Spleen (tissue), 11 donors: Measurements from ENCODE around the gene DSCAML1. TPM values are rescaled to one million over a fixed set of nuclear protein-coding genes. Genes with fewer than 3 reads are reported as not detected.

Experiments used
- DNase-seq: peaks from one replicate; pipeline ENCODE4 v3.0.0-alpha.2; 2020
- H3K27ac ChIP-seq, 8 donors: fragments of 200-600 bp; sonication (generic) in 7 of 8; 1 replicate in 4 of 8; 2 replicates in 4 of 8; pipeline versions ENCODE4 v1.5.0 to v1.8.0; 2016 to 2021; ENCODE audit warnings: inconsistent platforms in 4 of 8, mild to moderate bottlenecking in 4 of 8, moderate library complexity in 1 of 8
- H3K27me3 ChIP-seq, 7 donors: fragments of 200-600 bp; sonication (generic) in 6 of 7; replicated peaks in 1 of 7; 1 replicate in 4 of 7; 2 replicates in 3 of 7; pipeline versions ENCODE4 v1.5.0 to v1.8.0; 2016 to 2021; ENCODE audit warnings: inconsistent platforms in 3 of 7, mild to moderate bottlenecking in 1 of 7
- H3K36me3 ChIP-seq, 6 donors: fragments of 200-600 bp; sonication (generic) in 5 of 6; 1 replicate in 4 of 6; 2 replicates in 2 of 6; pipeline versions ENCODE4 v1.5.0 to v1.8.0; 2016 to 2021; ENCODE audit warnings: inconsistent platforms in 2 of 6
- H3K4me1 ChIP-seq, 6 donors: fragments of 200-600 bp; sonication (generic) in 5 of 6; 1 replicate in 3 of 6; 2 replicates in 3 of 6; pipeline versions ENCODE4 v1.5.0 to v1.8.0; 2016 to 2021; ENCODE audit warnings: inconsistent platforms in 3 of 6
- H3K4me3 ChIP-seq, 8 donors: fragments of 200-600 bp; sonication (generic) in 7 of 8; 1 replicate in 4 of 8; 2 replicates in 4 of 8; pipeline versions ENCODE4 v1.5.0 to v1.8.0; 2016 to 2021; ENCODE audit warnings: inconsistent platforms in 4 of 8, mild to moderate bottlenecking in 4 of 8, moderate library complexity in 2 of 8
- H3K9me3 ChIP-seq, 8 donors: fragments of 200-600 bp; sonication (generic) in 7 of 8; 1 replicate in 4 of 8; 2 replicates in 4 of 8; pipeline versions ENCODE4 v1.5.0 to v1.8.0; 2016 to 2021; ENCODE audit warnings: inconsistent platforms in 4 of 8
- POLR2A ChIP-seq, 3 donors: fragments of 450-650 bp; IDR thresholded peaks; one replicate each; pipeline ENCODE4 v1.5.1; 2017; ENCODE audit warnings: antibody characterized with exemption in 3 of 3, mild to moderate bottlenecking in 1 of 3
- POLR2AphosphoS5 ChIP-seq, 3 donors: sonication (generic); formaldehyde crosslinking; IDR thresholded peaks; one replicate each; pipeline ENCODE4 v1.5.1; 2017; ENCODE audit warnings: antibody characterized with exemption in 3 of 3
- WGBS, 5 donors: extraction: QIAGEN DNeasy Blood & Tissue Kit in 3 of 5; methylation state at CpG; one replicate each; pipeline versions ENCODE4 v1.1.5 to v1.1.7; 2013 to 2018; 5-methylcytosine and 5-hydroxymethylcytosine counted together
- intact Hi-C: fragments of 100-400 bp; cut with DNase I; formaldehyde crosslinking; loops from one replicate; pipeline ENCODE4 v1.15.0; 2023; ENCODE audit warnings: low total_unique reads
- polyA plus RNA-seq, 3 donors: library from polyadenylated mRNA; stranded (reverse); fragments of 200-250 nt; gene quantifications; one replicate each; pipeline ENCODE4 v1.2.1, GENCODE V29; 2013
- total RNA-seq, 7 donors: library from RNA; depleted of rRNA in 3 of 7; stranded (reverse); fragments of >200 nt in 3 of 7; fragmentation: NEBNext Ultra II Directional in 4 of 7; extraction: Animal tissue kit (Norgen Biotek cat#: 25700) in 4 of 7; gene quantifications; one replicate each; pipeline versions ENCODE4 v1.1.0 to v1.2.1, GENCODE V29; 2016 to 2021
- TF ChIP-seq, protein P1 (sequence below), 11 experiments: fragments of 200-600 bp in 7 of 11; fragments of 450-650 bp in 4 of 11; sonication (generic) in 4 of 11; IDR thresholded peaks in 8 of 11; conservative IDR thresholded peaks in 3 of 11; 1 replicate in 7 of 11; 2 replicates in 4 of 11; pipeline versions ENCODE4 v1.4.0 to v1.8.0; 2016 to 2021; ENCODE audit warnings: antibody characterized with exemption in 11 of 11, inconsistent platforms in 4 of 11, mild to moderate bottlenecking in 1 of 11
- donor health status: healthy with polysubstance abuse.
- donor health status: DM: no; HTN: no; CAD: no; lungs with moderate emphysema.
- donor health status: DM: no; HTN: no; CAD: no.
- donor health status: Bipolar disorder and iron deficiency.
- donor health status: healthy.
- donor health status: DM: no; HTN: no; CAD: no.
- donor health status: DM: yes; HTN: yes; CAD: no.

Gene DSCAML1
- total and polyA plus RNA-seq, 10 donors = 0.07 to 10.7 (median 2.3) TPM

DNA sequence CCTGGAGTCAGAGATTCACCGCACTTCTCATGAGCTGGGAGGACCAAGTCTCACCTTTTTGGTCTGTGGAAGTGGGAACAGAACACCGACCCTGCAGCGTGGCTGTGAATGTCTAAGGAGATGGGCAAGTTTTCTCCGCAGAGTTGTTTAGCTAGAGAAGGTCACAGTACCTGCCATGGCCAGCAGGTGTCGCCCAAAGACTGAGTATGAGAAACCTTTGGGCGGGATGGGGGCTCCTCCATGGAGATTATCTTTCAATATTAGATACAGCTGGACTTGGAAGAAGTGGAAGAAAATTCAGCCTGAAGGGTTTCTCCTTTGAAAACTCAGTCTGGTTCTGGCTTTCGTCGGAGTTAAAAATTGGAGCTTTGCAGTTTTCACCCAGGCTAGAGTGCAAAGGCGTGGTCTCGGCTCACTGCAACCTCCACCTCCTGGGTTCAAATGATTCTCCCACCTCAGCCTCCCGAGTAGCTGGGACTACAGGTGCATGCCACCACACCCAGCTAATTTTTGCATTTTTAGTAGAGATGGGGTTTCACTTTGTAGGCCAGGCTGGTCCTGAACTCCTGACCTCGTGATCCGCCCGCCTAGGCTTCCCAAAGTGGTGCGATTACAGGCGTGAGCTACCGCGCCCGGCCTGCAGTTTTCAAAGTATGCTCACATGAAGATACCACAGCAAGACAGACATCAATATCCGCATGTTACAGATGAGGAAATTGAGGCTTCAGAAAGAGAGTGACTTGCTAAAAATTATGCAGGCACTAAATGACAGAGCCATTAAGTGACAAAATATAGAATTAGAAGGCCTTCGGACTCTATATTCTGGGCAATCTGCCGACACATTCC is 10.7 kb upstream of the DSCAML1 start:
- peaks cover 4 to 30% (median 16%) of the 10 kb centered on the region in 6 donors for H3K4me1 ChIP-seq
- no peak overlapping the region for H3K4me3 ChIP-seq
- TF ChIP-seq POLR2A (IDR thresholded peaks at IDR 0.05) (no peak), POLR2AphosphoS5 (IDR thresholded peaks at IDR 0.05) (no peak)
- TF ChIP-seq, protein P1, sequence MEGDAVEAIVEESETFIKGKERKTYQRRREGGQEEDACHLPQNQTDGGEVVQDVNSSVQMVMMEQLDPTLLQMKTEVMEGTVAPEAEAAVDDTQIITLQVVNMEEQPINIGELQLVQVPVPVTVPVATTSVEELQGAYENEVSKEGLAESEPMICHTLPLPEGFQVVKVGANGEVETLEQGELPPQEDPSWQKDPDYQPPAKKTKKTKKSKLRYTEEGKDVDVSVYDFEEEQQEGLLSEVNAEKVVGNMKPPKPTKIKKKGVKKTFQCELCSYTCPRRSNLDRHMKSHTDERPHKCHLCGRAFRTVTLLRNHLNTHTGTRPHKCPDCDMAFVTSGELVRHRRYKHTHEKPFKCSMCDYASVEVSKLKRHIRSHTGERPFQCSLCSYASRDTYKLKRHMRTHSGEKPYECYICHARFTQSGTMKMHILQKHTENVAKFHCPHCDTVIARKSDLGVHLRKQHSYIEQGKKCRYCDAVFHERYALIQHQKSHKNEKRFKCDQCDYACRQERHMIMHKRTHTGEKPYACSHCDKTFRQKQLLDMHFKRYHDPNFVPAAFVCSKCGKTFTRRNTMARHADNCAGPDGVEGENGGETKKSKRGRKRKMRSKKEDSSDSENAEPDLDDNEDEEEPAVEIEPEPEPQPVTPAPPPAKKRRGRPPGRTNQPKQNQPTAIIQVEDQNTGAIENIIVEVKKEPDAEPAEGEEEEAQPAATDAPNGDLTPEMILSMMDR (IDR thresholded peaks at IDR 0.05 in 8 of 11, conservative IDR thresholded peaks at IDR 0.05 in 3 of 11) = peak; percentile 86 to 93 (median 91)
- intact Hi-C loops = loop anchor here (5.0 to 10.0 kb wide), 2 partner anchors 140 to 247 kb away; no protein-coding TSS in a partner anchor
- no peak overlapping the region for H3K27ac ChIP-seq
- peak; percentile 91 for DNase-seq
- H3K36me3 ChIP-seq = peaks cover 0 to 5% (median 0%) of the 10 kb centered on the region in 6 donors
- 53 to 63% (median 58%) methylated on average over 20 to 22 of the region's 22 CpGs for WGBS, 5 donors
- H3K9me3 ChIP-seq = no peaks in the 10 kb centered on the region
- H3K27me3 ChIP-seq = peaks cover 0 to 7% (median 0%) of the 10 kb centered on the region in 7 donors

DNA sequence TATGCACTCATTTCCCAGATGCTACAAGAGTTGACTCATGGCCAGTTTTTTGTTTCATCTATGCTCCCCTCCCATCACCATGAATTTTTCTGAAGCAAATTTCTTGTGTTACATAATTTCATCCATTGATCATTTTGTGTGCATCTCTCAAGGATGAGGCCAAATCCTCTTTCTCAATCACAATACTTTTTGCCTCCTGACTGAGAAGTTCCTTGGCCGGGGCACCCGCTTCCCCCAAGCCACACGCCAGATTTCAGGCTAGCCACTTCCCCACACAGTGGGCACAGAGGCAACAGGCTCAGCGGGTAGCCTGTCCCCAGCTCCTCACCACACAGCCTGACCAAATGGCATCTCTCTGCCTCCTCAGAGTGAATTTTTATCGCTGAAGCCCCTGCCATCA is 9.8 kb upstream of the DSCAML1 start:
- TF ChIP-seq, protein P1 (IDR thresholded peaks at IDR 0.05 in 8 of 11, conservative IDR thresholded peaks at IDR 0.05 in 3 of 11) = no peak
- TF ChIP-seq POLR2AphosphoS5 (IDR thresholded peaks at IDR 0.05) = no peak
- TF ChIP-seq POLR2A (IDR thresholded peaks at IDR 0.05) = no peak
- Histone ChIP-seq H3K27me3 (peaks cover 0 to 7% (median 0%) of the 10 kb centered on the region in 7 donors), H3K36me3 (peaks cover 0 to 5% (median 0%) of the 10 kb centered on the region in 6 donors), H3K4me3 (no peak overlapping the region), H3K4me1 (peaks cover 4 to 30% (median 16%) of the 10 kb centered on the region in 6 donors), H3K27ac (no peak overlapping the region), H3K9me3 (no peaks in the 10 kb centered on the region)
- 45 to 68% (median 54%) methylated on average over 5 of the region's 5 CpGs for WGBS, 5 donors
- peak; percentile 65 for DNase-seq
- intact Hi-C loops = loop anchor here (5.0 to 10.0 kb wide), 2 partner anchors 140 to 248 kb away; no protein-coding TSS in a partner anchor

DNA sequence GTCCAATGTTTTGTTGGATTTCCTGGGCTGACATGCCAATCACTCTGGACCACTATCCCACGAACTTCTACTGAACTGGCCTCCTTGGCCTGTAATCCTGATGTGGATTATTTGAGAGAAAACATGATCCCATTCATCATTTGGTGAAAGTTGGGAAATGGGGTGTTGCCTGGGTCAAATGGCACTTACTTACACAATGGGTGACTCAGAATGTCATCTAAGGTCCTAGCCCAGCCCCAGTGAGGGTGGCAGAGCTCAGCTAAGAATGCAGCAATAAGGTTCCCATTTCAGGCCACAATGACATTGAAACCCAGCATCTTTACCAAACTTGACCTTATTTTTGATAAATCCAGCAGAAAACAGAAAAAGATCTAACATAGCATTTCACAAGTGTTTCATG is 8.0 kb upstream of the DSCAML1 start:
- H3K4me1 ChIP-seq = peaks cover 4 to 30% (median 16%) of the 10 kb centered on the region in 6 donors
- 38 to 69% (median 54%) methylated on average over 1 of the region's 1 CpG for WGBS, 5 donors
- intact Hi-C loops = loop anchor here (5.0 to 10.0 kb wide), 2 partner anchors 142 to 250 kb away; no protein-coding TSS in a partner anchor
- H3K9me3 ChIP-seq = no peaks in the 10 kb centered on the region
- no peak overlapping the region for H3K4me3 ChIP-seq
- no peak for DNase-seq
- peaks cover 0 to 5% (median 0%) of the 10 kb centered on the region in 6 donors for H3K36me3 ChIP-seq
- no peak overlapping the region for H3K27ac ChIP-seq
- peaks cover 0 to 7% (median 0%) of the 10 kb centered on the region in 7 donors for H3K27me3 ChIP-seq
- TF ChIP-seq, protein P1 (IDR thresholded peaks at IDR 0.05 in 8 of 11, conservative IDR thresholded peaks at IDR 0.05 in 3 of 11) = no peak
- TF ChIP-seq POLR2A (IDR thresholded peaks at IDR 0.05) (no peak), POLR2AphosphoS5 (IDR thresholded peaks at IDR 0.05) (no peak)

DNA sequence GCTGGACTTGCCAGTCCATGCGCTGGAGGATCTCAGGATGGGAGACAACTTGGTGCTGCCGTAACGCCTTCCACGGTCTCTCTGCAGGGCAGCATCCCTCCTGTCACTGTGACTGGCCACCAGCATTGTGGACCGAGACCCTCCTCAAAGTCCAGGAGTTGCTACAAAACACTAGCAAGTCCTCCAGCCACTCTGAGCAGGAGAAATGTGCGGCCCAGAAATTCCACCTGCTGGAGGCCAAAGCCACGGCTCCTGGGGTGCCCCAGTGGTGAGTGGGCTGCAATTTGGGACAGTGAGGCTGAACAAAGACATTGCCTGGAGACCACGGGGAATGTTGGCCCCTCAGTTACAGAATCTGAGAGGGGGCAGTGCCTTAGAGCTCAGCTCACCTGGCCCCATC is 6.9 kb upstream of the DSCAML1 start:
- no peaks in the 10 kb centered on the region for H3K9me3 ChIP-seq
- intact Hi-C loops = loop anchor here (10.0 kb wide), 1 partner anchor 251 kb away; no protein-coding TSS in a partner anchor
- TF ChIP-seq POLR2A (IDR thresholded peaks at IDR 0.05) (no peak), POLR2AphosphoS5 (IDR thresholded peaks at IDR 0.05) (no peak)
- TF ChIP-seq, protein P1 (IDR thresholded peaks at IDR 0.05 in 8 of 11, conservative IDR thresholded peaks at IDR 0.05 in 3 of 11) = no peak
- peaks cover 0 to 5% (median 0%) of the 10 kb centered on the region in 6 donors for H3K36me3 ChIP-seq
- peaks cover 0 to 22% (median 11%) of the 10 kb centered on the region in 6 donors for H3K4me1 ChIP-seq
- H3K27ac ChIP-seq = no peak overlapping the region
- peak; percentile 56 for DNase-seq
- no peak overlapping the region for H3K4me3 ChIP-seq
- WGBS, 5 donors = 83 to 96% (median 90%) methylated on average over 8 of the region's 8 CpGs
- H3K27me3 ChIP-seq = peaks cover 0 to 7% (median 0%) of the 10 kb centered on the region in 7 donors
